Measurements from ENCODE around the gene WFDC2.
A peak's percentile ranks its signal among the peaks of the same experiment; 100 is the strongest.

Gene WFDC2

GRCh38 chr20:45469336-45470261 lies at the start of gene WFDC2:
WFDC2 (plus strand) TSS chr20:45469753; CDS start chr20:45469782, 29 bp downstream.
- no peak for DNase-seq (ENCODE audit: low read depth in 3 of 3)

GRCh38 chr20:45420125-45420524 lies 49.4 kb upstream of the WFDC2 start:
- DNase-seq (ENCODE audit: low read depth in 3 of 3), result no peak

- no peak for DNase-seq (ENCODE audit: low read depth in 3 of 3)
Observed at GRCh38 chr20:45423700-45424099, 45.9 kb upstream of the WFDC2 start.

GRCh38 chr20:45425561-45425960 lies 44.0 kb upstream of the WFDC2 start:
- no peak for DNase-seq (ENCODE audit: low read depth in 3 of 3)

- no peak for DNase-seq (ENCODE audit: low read depth in 3 of 3)
Observed at GRCh38 chr20:45426320-45427016, 43.1 kb upstream of the WFDC2 start.

- no peak for DNase-seq (ENCODE audit: low read depth in 3 of 3)
Observed at GRCh38 chr20:45427236-45428149, 42.1 kb upstream of the WFDC2 start.

- DNase-seq (ENCODE audit: low read depth in 3 of 3), result no peak
Observed at GRCh38 chr20:45429618-45430017, 39.9 kb upstream of the WFDC2 start.

- no peak for DNase-seq (ENCODE audit: low read depth in 3 of 3)
Observed at GRCh38 chr20:45432294-45432693, 37.3 kb upstream of the WFDC2 start.

- no peak for DNase-seq (ENCODE audit: low read depth in 3 of 3)
Observed at GRCh38 chr20:45433316-45433715, 36.2 kb upstream of the WFDC2 start.

- DNase-seq (ENCODE audit: low read depth in 3 of 3), result no peak
Observed at GRCh38 chr20:45433976-45434375, 35.6 kb upstream of the WFDC2 start.

- peak; percentile 70 to 86 (median 74) for DNase-seq (ENCODE audit: low read depth in 3 of 3)
Observed at GRCh38 chr20:45436732-45437485, 32.6 kb upstream of the WFDC2 start.

- no peak for DNase-seq (ENCODE audit: low read depth in 3 of 3)
Observed at GRCh38 chr20:45440424-45440823, 29.1 kb upstream of the WFDC2 start.

- no peak for DNase-seq (ENCODE audit: low read depth in 3 of 3)
Observed at GRCh38 chr20:45440891-45441685, 28.5 kb upstream of the WFDC2 start.

- no peak for DNase-seq (ENCODE audit: low read depth in 3 of 3)
Observed at GRCh38 chr20:45441746-45442145, 27.8 kb upstream of the WFDC2 start.

- DNase-seq (ENCODE audit: low read depth in 3 of 3), result no peak
Observed at GRCh38 chr20:45444050-45444449, 25.5 kb upstream of the WFDC2 start.

- peak in 1 of 3 experiments; percentile 29 for DNase-seq (ENCODE audit: low read depth in 3 of 3)
Observed at GRCh38 chr20:45445805-45446562, 23.6 kb upstream of the WFDC2 start.

GRCh38 chr20:45448270-45448669 lies 21.3 kb upstream of the WFDC2 start:
- DNase-seq (ENCODE audit: low read depth in 3 of 3), result no peak

GRCh38 chr20:45449528-45449927 lies 20.0 kb upstream of the WFDC2 start:
- DNase-seq (ENCODE audit: low read depth in 3 of 3), result no peak

GRCh38 chr20:45450097-45450818 lies 19.3 kb upstream of the WFDC2 start:
- DNase-seq (ENCODE audit: low read depth in 3 of 3), result no peak
